ENCODE measurements around the gene INSC.

DNA sequence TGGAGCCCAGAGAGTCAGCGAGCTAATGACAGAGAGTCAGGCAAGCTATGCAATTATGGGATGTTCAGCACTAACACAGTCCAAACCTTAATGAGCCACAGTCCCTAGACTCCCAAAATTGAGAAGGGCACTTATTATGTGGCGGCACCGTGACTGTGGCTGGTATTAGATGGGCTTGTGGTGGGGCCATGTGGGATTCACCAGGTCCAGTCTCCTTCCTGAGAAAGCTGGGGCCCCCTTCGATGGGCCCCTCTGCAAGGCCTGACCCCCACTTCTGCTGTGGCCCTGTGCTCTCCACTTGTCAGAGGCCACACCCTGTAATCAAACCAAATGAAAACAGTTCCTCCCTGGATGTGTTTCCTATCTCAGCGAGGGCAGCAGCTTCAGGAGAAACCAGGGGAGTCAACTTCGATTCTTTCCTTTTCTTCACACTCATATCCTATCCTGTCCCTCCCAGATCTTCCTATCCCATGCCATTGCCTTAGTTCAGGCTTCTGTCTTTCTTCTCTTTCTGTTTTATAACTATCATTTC, 42.9 kb downstream of the INSC start:
- TF ChIP-seq, protein P1, sequence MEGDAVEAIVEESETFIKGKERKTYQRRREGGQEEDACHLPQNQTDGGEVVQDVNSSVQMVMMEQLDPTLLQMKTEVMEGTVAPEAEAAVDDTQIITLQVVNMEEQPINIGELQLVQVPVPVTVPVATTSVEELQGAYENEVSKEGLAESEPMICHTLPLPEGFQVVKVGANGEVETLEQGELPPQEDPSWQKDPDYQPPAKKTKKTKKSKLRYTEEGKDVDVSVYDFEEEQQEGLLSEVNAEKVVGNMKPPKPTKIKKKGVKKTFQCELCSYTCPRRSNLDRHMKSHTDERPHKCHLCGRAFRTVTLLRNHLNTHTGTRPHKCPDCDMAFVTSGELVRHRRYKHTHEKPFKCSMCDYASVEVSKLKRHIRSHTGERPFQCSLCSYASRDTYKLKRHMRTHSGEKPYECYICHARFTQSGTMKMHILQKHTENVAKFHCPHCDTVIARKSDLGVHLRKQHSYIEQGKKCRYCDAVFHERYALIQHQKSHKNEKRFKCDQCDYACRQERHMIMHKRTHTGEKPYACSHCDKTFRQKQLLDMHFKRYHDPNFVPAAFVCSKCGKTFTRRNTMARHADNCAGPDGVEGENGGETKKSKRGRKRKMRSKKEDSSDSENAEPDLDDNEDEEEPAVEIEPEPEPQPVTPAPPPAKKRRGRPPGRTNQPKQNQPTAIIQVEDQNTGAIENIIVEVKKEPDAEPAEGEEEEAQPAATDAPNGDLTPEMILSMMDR (IDR thresholded peaks at IDR 0.05 in 4 of 5, conservative IDR thresholded peaks at IDR 0.05 in 1 of 5), result no peak
- TF ChIP-seq POLR2A (IDR thresholded peaks at IDR 0.05), result no peak
